Keratinocyte (primary cell): ENCODE measurements around the gene TUBA3D. TPM values are rescaled to one million over a fixed set of nuclear protein-coding genes. Genes with fewer than 3 reads are reported as not detected.
A peak's percentile ranks its signal among the peaks of the same experiment; 100 is the strongest.
"Not testable (repeated sequence)": the region's sequence is repeated elsewhere in the genome, so short reads cannot be mapped to it uniquely, and the experiment has no call there.

Experiments
- DNase-seq: peaks from one replicate; pipeline ENCODE4 v3.0.0-alpha.2; 2011; ENCODE audit warnings: low read depth, missing footprints, low spot score
- FAIRE-seq: peaks from 2 replicates; lab custom pipeline; 2011; peaks lifted over from hg19 to GRCh38; lab: Jason Lieb, UNC
- H2AFZ ChIP-seq: 2 replicates; pipeline ENCODE4 v1.6.0; 2012; ENCODE audit warnings: low read length, control low read depth, inconsistent platforms; ENCODE audit not compliant: control insufficient read depth
- H3K27ac ChIP-seq: 2 replicates; pipeline ENCODE4 v1.5.1; 2011; ENCODE audit warnings: low read length; ENCODE audit not compliant: control insufficient read depth, insufficient read depth
- H3K27me3 ChIP-seq: 3 replicates; pipeline ENCODE4 v1.6.0; 2011; ENCODE audit warnings: low read length; ENCODE audit not compliant: control insufficient read depth, insufficient read depth; ENCODE audit errors: extremely low read depth
- H3K36me3 ChIP-seq, 2 experiments: 2 replicates in 1 of 2; 3 replicates in 1 of 2; pipeline ENCODE4 v1.5.1; 2011; ENCODE audit warnings: low read length in 2 of 2, mild to moderate bottlenecking in 1 of 2; ENCODE audit not compliant: control insufficient read depth in 2 of 2, insufficient read depth in 2 of 2; ENCODE audit errors: extremely low read depth in 1 of 2
- H3K4me1 ChIP-seq: 3 replicates; pipeline ENCODE4 v1.5.1; 2011; ENCODE audit warnings: low read length; ENCODE audit not compliant: control insufficient read depth, insufficient read depth; ENCODE audit errors: extremely low read depth
- H3K4me2 ChIP-seq: 3 replicates; pipeline ENCODE4 v1.6.0; 2011; ENCODE audit warnings: low read depth, low read length; ENCODE audit not compliant: control insufficient read depth, insufficient read depth; ENCODE audit errors: extremely low read depth
- H3K4me3 ChIP-seq, 3 experiments: fragments of 200-600 bp in 1 of 3; sonication (generic) in 1 of 3; 2 replicates in 2 of 3; 3 replicates in 1 of 3; pipeline ENCODE4 v1.5.1; 2011 to 2016; ENCODE audit warnings: low read length in 3 of 3, mild to moderate bottlenecking in 3 of 3, control low read depth in 2 of 3, inconsistent platforms in 1 of 3, low read depth in 1 of 3, mixed read lengths in 1 of 3, mixed run types in 1 of 3, moderate library complexity in 1 of 3; ENCODE audit not compliant: control insufficient read depth in 2 of 3, insufficient read depth in 2 of 3; ENCODE audit errors: extremely low read depth in 1 of 3
- H3K79me2 ChIP-seq: 2 replicates; pipeline ENCODE4 v1.6.0; 2012; ENCODE audit warnings: low read length; ENCODE audit not compliant: control insufficient read depth, insufficient read depth
- H3K9ac ChIP-seq: 3 replicates; pipeline ENCODE4 v1.6.0; 2011; ENCODE audit warnings: low read length; ENCODE audit not compliant: control insufficient read depth, insufficient read depth; ENCODE audit errors: extremely low read depth
- H3K9me1 ChIP-seq: 3 replicates; pipeline ENCODE4 v1.6.0; 2011; ENCODE audit warnings: low read length; ENCODE audit not compliant: control insufficient read depth, insufficient read depth; ENCODE audit errors: extremely low read depth
- H3K9me3 ChIP-seq: 2 replicates; pipeline ENCODE4 v1.5.1; 2012; ENCODE audit warnings: low read depth, low read length; ENCODE audit not compliant: control insufficient read depth
- H4K20me1 ChIP-seq: 3 replicates; pipeline ENCODE4 v1.6.0; 2011; ENCODE audit warnings: low read length; ENCODE audit not compliant: control insufficient read depth, insufficient read depth; ENCODE audit errors: extremely low read depth
- CTCF ChIP-seq, 3 experiments: IDR thresholded peaks in 1 of 3; conservative IDR thresholded peaks in 1 of 3; optimal IDR thresholded peaks in 1 of 3; 2 replicates in 2 of 3; 3 replicates in 1 of 3; pipeline versions ENCODE3 to v1.5.1; 2011; ENCODE audit warnings: low read length in 3 of 3, mild to moderate bottlenecking in 3 of 3, moderate library complexity in 2 of 3, control low read depth in 1 of 3, inconsistent platforms in 1 of 3; ENCODE audit not compliant: insufficient read depth in 2 of 3; ENCODE audit errors: extremely low read depth in 1 of 3
- EZH2 ChIP-seq: IDR thresholded peaks from one replicate; pipeline ENCODE4 v1.6.1; 2012; ENCODE audit warnings: inconsistent platforms, mild to moderate bottlenecking, low read length, moderate library complexity
- dilution Hi-C: fragments of 300-500 bp; cut with MboI; formaldehyde crosslinking; loops from one replicate; pipeline ENCODE4 v1.7.0; 2020; ENCODE audit warnings: low sequenced_read_pairs; ENCODE audit not compliant: extremely low pct_ligation_motif_present
- polyA plus RNA-seq, 5 experiments: library from polyadenylated mRNA; depleted of rRNA in 3 of 5; stranded (reverse) in 3 of 5; stranded (forward) in 1 of 5; unstranded in 1 of 5; fragments of >200 nt; gene quantifications; 1 replicate in 1 of 5; 2 replicates in 3 of 5; 3 replicates in 1 of 5; pipeline versions ENCODE4 v1.2.1 to v1.2.3, GENCODE V29; 2011 to 2012; ENCODE audit warnings: missing spikeins in 2 of 5, low read depth in 1 of 5, low replicate concordance in 1 of 5

Gene TUBA3D
- polyA plus RNA-seq, 1 donor (not counting 4 experiments of a cell fraction or from before 2014, with no cell fraction given) = not detected

DNA sequence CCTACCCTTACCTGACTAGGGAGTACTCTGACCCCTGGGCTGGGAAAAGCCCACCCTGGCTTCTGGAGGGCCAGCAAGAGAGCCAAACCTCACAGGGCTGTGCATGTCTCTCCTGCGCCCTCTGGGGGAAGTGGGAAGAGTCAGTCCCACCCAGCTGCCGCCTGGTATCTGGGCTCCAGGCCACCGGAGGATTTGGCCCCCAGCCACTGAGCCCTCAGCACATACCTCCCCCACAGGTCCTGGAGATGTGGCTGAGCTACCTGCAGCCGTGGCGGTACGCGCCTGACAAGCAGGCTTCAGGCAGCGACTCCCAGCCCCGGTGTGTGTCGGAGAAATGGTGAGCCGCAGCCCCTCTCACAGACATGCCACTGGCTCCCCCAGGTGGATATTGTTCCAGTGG is 40.7 kb downstream of the TUBA3D start:
- H3K4me3 ChIP-seq, H3K9me1 ChIP-seq, H3K79me2 ChIP-seq, H3K36me3 ChIP-seq, H3K4me1 ChIP-seq, dilution Hi-C loops, H3K27me3 ChIP-seq, DNase-seq, H3K9me3 ChIP-seq, H2AFZ ChIP-seq, H3K27ac ChIP-seq, H3K4me2 ChIP-seq, H4K20me1 ChIP-seq, FAIRE-seq, H3K9ac ChIP-seq: not testable (repeated sequence)
- peak in 2 of 3 experiments; percentile 24 to 26 for TF ChIP-seq CTCF (optimal IDR thresholded peaks at IDR 0.05 in 1 of 3, IDR thresholded peaks at IDR 0.05 in 1 of 3, conservative IDR thresholded peaks at IDR 0.05 in 1 of 3; ENCODE audit: extremely low read depth in 1 of 3, insufficient read depth in 2 of 3, low read length in 3 of 3)

- no peak overlapping the region for H3K4me2 ChIP-seq
- FAIRE-seq = no peak
- no peaks in the 10 kb centered on the region for H4K20me1 ChIP-seq
- no peak for DNase-seq
- no peak overlapping the region for H3K9ac ChIP-seq
- no peak overlapping the region for H2AFZ ChIP-seq
- no peaks in the 10 kb centered on the region for H3K9me3 ChIP-seq
- H3K36me3 ChIP-seq = peaks cover 0 to 5% of the 10 kb centered on the region in 2 experiments
- H3K27ac ChIP-seq = no peak overlapping the region
- no peak overlapping the region for H3K4me3 ChIP-seq
- dilution Hi-C loops = no loop called here
- TF ChIP-seq CTCF (optimal IDR thresholded peaks at IDR 0.05 in 1 of 3, IDR thresholded peaks at IDR 0.05 in 1 of 3, conservative IDR thresholded peaks at IDR 0.05 in 1 of 3; ENCODE audit: extremely low read depth in 1 of 3, insufficient read depth in 2 of 3, low read length in 3 of 3) = no peak
- no peak for TF ChIP-seq EZH2
- H3K27me3 ChIP-seq = no peaks in the 10 kb centered on the region
- H3K9me1 ChIP-seq = no peaks in the 10 kb centered on the region
- no peaks in the 10 kb centered on the region for H3K79me2 ChIP-seq
- H3K4me1 ChIP-seq = no peaks in the 10 kb centered on the region
Observed at GRCh38 chr2:131517106-131517831, 41.4 kb downstream of the TUBA3D start.

- H4K20me1 ChIP-seq, H3K79me2 ChIP-seq, H2AFZ ChIP-seq, H3K4me3 ChIP-seq, H3K9ac ChIP-seq, DNase-seq, H3K4me2 ChIP-seq, H3K27ac ChIP-seq, H3K27me3 ChIP-seq, H3K4me1 ChIP-seq, H3K36me3 ChIP-seq, H3K9me1 ChIP-seq, FAIRE-seq, dilution Hi-C loops, H3K9me3 ChIP-seq: not testable (repeated sequence)
Observed at GRCh38 chr2:131517856-131518255, 41.9 kb downstream of the TUBA3D start.

DNA sequence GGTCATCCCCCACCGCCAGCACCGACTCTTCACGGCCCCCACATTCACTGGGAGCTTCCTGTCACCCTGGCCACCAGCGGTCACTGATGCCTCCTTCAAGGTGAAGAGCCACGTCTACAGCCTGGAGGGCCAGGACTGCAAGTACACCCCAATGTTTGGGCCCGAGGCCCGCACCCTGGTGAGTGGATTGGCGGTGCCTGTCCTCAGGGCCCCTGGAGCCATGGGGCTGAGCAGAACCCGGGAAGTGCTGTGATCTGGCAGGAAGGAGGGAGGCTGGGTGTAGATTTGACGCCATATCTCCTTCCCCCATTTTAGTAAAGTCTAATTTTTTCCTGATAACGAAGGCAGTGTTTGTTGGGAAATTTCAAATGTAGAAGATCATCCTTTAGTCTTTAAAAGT is 42.6 kb downstream of the TUBA3D start:
- H3K27me3 ChIP-seq, H3K4me2 ChIP-seq, dilution Hi-C loops, DNase-seq, H3K9me1 ChIP-seq, H3K79me2 ChIP-seq, H3K9me3 ChIP-seq, H3K9ac ChIP-seq, H2AFZ ChIP-seq, H3K36me3 ChIP-seq, H3K27ac ChIP-seq, H3K4me3 ChIP-seq, H3K4me1 ChIP-seq, H4K20me1 ChIP-seq, FAIRE-seq: not testable (repeated sequence)
